SU-DHL-6 (cell line): ENCODE data around the gene CDH13.

Experiments
- H2AFZ ChIP-seq: fragments of 200-600 bp; sonication (generic); 2 replicates; pipeline ENCODE4 v1.6.1; 2014; ENCODE audit warnings: low read depth, mild to moderate bottlenecking, moderate library complexity, mixed read lengths, antibody characterized with exemption, low read length; ENCODE audit not compliant: severe bottlenecking
- H3F3A ChIP-seq: fragments of 200-600 bp; shearing (Covaris generic); 2 replicates; pipeline ENCODE4 v1.6.0; 2016; ENCODE audit warnings: antibody characterized with exemption, mild to moderate bottlenecking; ENCODE audit not compliant: insufficient read depth
- H3K27ac ChIP-seq: fragments of 200-600 bp; sonication (generic); 2 replicates; pipeline ENCODE4 v1.5.1; 2016; ENCODE audit warnings: low read depth, mild to moderate bottlenecking, low read length, moderate library complexity, mixed read lengths
- H3K27me3 ChIP-seq: fragments of 200-600 bp; sonication (generic), shearing (Covaris generic); 2 replicates; pipeline ENCODE4 v1.6.0; 2014; ENCODE audit warnings: mild to moderate bottlenecking, low read length
- H3K36me3 ChIP-seq: fragments of 200-600 bp; sonication (generic); 2 replicates; pipeline ENCODE4 v1.6.1; 2014; ENCODE audit warnings: mild to moderate bottlenecking, low read length, mixed read lengths
- H3K4me2 ChIP-seq: fragments of 300-600, 200-600 bp; shearing (Covaris generic), sonication (generic); 2 replicates; pipeline ENCODE4 v1.6.0; 2014; ENCODE audit warnings: low read length, low read depth, mild to moderate bottlenecking; ENCODE audit not compliant: poor library complexity, severe bottlenecking
- H3K4me3 ChIP-seq: fragments of 200-600 bp; sonication (generic); 2 replicates; pipeline ENCODE4 v1.5.1; 2014; ENCODE audit warnings: antibody characterized with exemption, low read length, mild to moderate bottlenecking, mixed read lengths; ENCODE audit not compliant: insufficient read depth, poor library complexity, severe bottlenecking
- H3K79me2 ChIP-seq: fragments of 200-600 bp; sonication (generic); 2 replicates; pipeline ENCODE4 v1.6.1; 2014; ENCODE audit warnings: mild to moderate bottlenecking, low read length, moderate library complexity; ENCODE audit not compliant: insufficient read depth
- H3K9ac ChIP-seq: fragments of 200-600 bp; sonication (generic); 2 replicates; pipeline ENCODE4 v1.7.0; 2014; ENCODE audit warnings: mild to moderate bottlenecking, low read length
- H3K9me2 ChIP-seq: fragments of 200-600 bp; sonication (generic); replicated peaks from 2 replicates; pipeline ENCODE4 v1.6.1; 2014; ENCODE audit warnings: low read length; ENCODE audit not compliant: insufficient read depth
- H3K9me3 ChIP-seq: fragments of 200-600 bp; sonication (generic); 2 replicates; pipeline ENCODE4 v1.6.1; 2014; ENCODE audit warnings: low read length, mixed read lengths; ENCODE audit not compliant: insufficient read depth
- H4K20me1 ChIP-seq: fragments of 200-600 bp; sonication (generic); 2 replicates; pipeline ENCODE4 v1.6.1; 2014; ENCODE audit warnings: low read depth, mild to moderate bottlenecking, antibody characterized with exemption, low read length, moderate library complexity, mixed read lengths
- EZH2phosphoT487 ChIP-seq: fragments of 200-600 bp; sonication (generic), shearing (Covaris generic); conservative IDR thresholded peaks from 2 replicates; pipeline ENCODE4 v1.6.1; 2018; ENCODE audit warnings: mild to moderate bottlenecking, antibody characterized with exemption, low read length, moderate library complexity, mixed read lengths
- TF ChIP-seq, protein P1 (sequence below): fragments of 200-600 bp; sonication (generic); IDR thresholded peaks from one replicate; pipeline ENCODE4 v1.5.1; 2017; ENCODE audit warnings: antibody characterized with exemption, mild to moderate bottlenecking, low read length, moderate library complexity; ENCODE audit not compliant: insufficient read depth, poor library complexity, severe bottlenecking

CDH13 gene

DNA sequence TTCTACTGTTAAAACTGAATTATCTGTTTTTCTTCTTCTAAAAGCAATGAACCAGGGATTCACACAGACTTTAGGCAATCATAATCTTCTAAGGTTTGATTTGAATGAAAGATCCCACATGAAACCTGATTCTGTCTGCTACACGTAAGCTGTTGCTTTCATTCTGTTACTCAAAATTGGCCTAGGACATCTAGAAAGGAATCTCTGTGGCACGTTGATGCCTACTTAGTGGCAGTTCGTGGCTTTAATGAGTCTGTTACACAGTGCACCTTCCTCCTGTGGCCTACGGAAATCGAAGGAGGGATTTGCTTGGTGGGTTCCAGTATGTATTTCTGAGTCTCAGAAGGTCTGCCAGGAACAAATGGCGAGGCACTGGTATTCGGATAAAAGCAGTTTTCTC lies 691.6 kb downstream of the CDH13 start:
- Histone ChIP-seq H3F3A (no peaks in the 10 kb centered on the region), H3K9ac (no peak overlapping the region), H3K36me3 (no peaks in the 10 kb centered on the region), H3K79me2 (no peaks in the 10 kb centered on the region), H4K20me1 (no peaks in the 10 kb centered on the region), H3K9me2 (no peaks in the 10 kb centered on the region), H3K27me3 (no peaks in the 10 kb centered on the region), H3K9me3 (no peaks in the 10 kb centered on the region), H2AFZ (no peak overlapping the region), H3K27ac (no peak overlapping the region), H3K4me2 (no peak overlapping the region), H3K4me3 (no peak overlapping the region)
- no peak for TF ChIP-seq EZH2phosphoT487

DNA sequence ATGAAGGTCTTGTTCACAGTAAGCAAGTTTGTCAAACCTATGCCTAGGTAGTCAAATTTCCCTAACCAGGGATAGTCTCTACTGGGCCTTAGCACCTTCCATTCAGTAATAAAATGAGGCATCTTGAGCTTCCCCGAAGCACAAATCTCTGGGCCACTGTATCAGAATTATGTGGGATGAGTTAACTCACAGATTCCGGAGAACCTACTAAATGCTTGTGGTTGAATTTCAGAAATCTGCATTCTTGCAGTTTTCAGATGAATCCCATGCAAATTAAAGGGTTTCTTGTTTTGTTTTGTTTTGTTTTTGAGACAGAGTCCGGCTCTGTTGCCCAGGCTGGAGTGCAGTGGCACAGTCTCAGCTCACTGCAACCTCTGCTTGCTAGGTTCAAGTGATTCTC lies 702.2 kb downstream of the CDH13 start:
- no peak overlapping the region for H3K9ac ChIP-seq
- H3K36me3 ChIP-seq, result no peaks in the 10 kb centered on the region
- H4K20me1 ChIP-seq, result no peaks in the 10 kb centered on the region
- no peak overlapping the region for H3K4me3 ChIP-seq
- no peak overlapping the region for H2AFZ ChIP-seq
- no peaks in the 10 kb centered on the region for H3K9me2 ChIP-seq
- no peak overlapping the region for H3K27ac ChIP-seq
- H3K79me2 ChIP-seq, result no peaks in the 10 kb centered on the region
- no peak for TF ChIP-seq EZH2phosphoT487
- TF ChIP-seq, protein P1, sequence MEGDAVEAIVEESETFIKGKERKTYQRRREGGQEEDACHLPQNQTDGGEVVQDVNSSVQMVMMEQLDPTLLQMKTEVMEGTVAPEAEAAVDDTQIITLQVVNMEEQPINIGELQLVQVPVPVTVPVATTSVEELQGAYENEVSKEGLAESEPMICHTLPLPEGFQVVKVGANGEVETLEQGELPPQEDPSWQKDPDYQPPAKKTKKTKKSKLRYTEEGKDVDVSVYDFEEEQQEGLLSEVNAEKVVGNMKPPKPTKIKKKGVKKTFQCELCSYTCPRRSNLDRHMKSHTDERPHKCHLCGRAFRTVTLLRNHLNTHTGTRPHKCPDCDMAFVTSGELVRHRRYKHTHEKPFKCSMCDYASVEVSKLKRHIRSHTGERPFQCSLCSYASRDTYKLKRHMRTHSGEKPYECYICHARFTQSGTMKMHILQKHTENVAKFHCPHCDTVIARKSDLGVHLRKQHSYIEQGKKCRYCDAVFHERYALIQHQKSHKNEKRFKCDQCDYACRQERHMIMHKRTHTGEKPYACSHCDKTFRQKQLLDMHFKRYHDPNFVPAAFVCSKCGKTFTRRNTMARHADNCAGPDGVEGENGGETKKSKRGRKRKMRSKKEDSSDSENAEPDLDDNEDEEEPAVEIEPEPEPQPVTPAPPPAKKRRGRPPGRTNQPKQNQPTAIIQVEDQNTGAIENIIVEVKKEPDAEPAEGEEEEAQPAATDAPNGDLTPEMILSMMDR, result no peak
- H3K9me3 ChIP-seq, result no peaks in the 10 kb centered on the region
- H3K27me3 ChIP-seq, result no peaks in the 10 kb centered on the region
- H3F3A ChIP-seq, result no peaks in the 10 kb centered on the region
- H3K4me2 ChIP-seq, result no peak overlapping the region

DNA sequence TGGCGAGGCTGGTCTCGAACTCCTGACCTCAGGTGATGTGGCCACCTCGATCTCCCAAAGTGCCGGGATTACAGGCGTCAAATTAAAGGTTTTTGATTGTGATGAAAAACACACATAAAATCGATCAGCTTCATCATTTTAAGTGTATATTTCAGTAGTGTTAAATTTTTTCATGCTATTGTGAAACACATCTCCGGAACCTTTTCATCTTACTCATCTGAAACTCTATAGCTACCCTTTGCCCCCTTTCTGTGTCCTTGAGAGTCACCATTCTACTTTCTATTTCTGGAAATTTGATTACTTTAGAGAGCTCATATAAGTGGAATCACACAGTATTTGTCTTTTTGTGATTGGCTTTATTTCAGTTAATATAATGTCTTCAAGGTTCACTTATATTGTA lies 702.7 kb downstream of the CDH13 start:
- Histone ChIP-seq H3K4me3 (no peak overlapping the region), H3K9me2 (no peaks in the 10 kb centered on the region)
- no peak for TF ChIP-seq EZH2phosphoT487
- TF ChIP-seq, protein P1, result no peak

DNA sequence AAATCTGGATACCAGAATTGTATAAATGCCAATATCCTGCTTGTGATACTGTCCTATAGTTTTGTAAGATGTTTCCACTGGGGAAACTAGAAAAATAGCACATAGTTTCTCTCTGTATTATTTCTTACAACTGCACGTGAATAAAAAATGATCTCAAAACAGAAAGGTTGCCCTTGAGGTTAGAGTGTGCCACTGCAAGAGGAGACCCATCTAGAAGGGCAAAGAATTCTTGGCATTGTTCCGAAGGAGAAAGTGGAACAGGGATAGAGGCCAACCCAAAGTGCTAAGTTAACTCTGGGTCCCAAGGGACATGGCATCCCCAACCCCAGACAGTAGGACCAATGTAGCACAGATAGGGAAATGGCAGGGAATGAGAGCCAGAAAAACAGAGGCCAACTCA lies 703.5 kb downstream of the CDH13 start:
- Histone ChIP-seq H3K9me2 (no peaks in the 10 kb centered on the region), H3K36me3 (no peaks in the 10 kb centered on the region), H3K27ac (no peak overlapping the region)

More for the DNA sequence above, 702.7 kb downstream of the CDH13 start:
- no peak overlapping the region for H2AFZ ChIP-seq
- no peak overlapping the region for H3K4me2 ChIP-seq
- no peaks in the 10 kb centered on the region for H3K79me2 ChIP-seq
- H3K36me3 ChIP-seq, result no peaks in the 10 kb centered on the region
- H3F3A ChIP-seq, result no peaks in the 10 kb centered on the region
- no peak overlapping the region for H3K9ac ChIP-seq
- H3K27me3 ChIP-seq, result no peaks in the 10 kb centered on the region
- no peaks in the 10 kb centered on the region for H3K9me3 ChIP-seq
- H4K20me1 ChIP-seq, result no peaks in the 10 kb centered on the region
- H3K27ac ChIP-seq, result no peak overlapping the region

More for the DNA sequence above, 703.5 kb downstream of the CDH13 start:
- no peaks in the 10 kb centered on the region for H3K27me3 ChIP-seq
- H3K4me3 ChIP-seq, result no peak overlapping the region
- no peak overlapping the region for H3K9ac ChIP-seq
- H3K9me3 ChIP-seq, result no peaks in the 10 kb centered on the region
- no peak for TF ChIP-seq EZH2phosphoT487
- TF ChIP-seq, protein P1, result no peak
- no peak overlapping the region for H2AFZ ChIP-seq
- H3K4me2 ChIP-seq, result no peak overlapping the region
- no peaks in the 10 kb centered on the region for H3F3A ChIP-seq
- no peaks in the 10 kb centered on the region for H3K79me2 ChIP-seq
- H4K20me1 ChIP-seq, result no peaks in the 10 kb centered on the region
